Bronchial epithelial cell (primary cell): ENCODE results near the gene FAM3B. TPM values are rescaled to one million over a fixed set of nuclear protein-coding genes. Genes with fewer than 3 reads are reported as not detected.

ENCODE experiments used
- DNase-seq: peaks from one replicate; pipeline ENCODE4 v3.0.0-alpha.2; 2010; ENCODE audit warnings: low read depth
- FAIRE-seq: peaks from 2 replicates; lab custom pipeline; 2011; peaks lifted over from hg19 to GRCh38; lab: Jason Lieb, UNC
- H3K27me3 ChIP-seq: 2 replicates; pipeline ENCODE4 v1.5.1; 2011; ENCODE audit warnings: low read length; ENCODE audit not compliant: control insufficient read depth, insufficient read depth
- H3K36me3 ChIP-seq: 2 replicates; pipeline ENCODE4 v1.5.1; 2011; ENCODE audit warnings: low read length; ENCODE audit not compliant: control insufficient read depth, insufficient read depth
- H3K4me3 ChIP-seq: 2 replicates; pipeline ENCODE4 v1.5.1; 2011; ENCODE audit warnings: mild to moderate bottlenecking, low read depth, low read length, control low read depth
- total RNA-seq: library from RNA; depleted of rRNA; stranded (reverse); fragments of >200 nt; gene quantifications from 2 replicates; pipeline ENCODE4 v1.2.1, GENCODE V29; 2014
- TF ChIP-seq, protein P1 (sequence below): IDR thresholded peaks from 2 replicates; pipeline ENCODE4 v1.5.1; 2011; ENCODE audit warnings: mild to moderate bottlenecking, moderate library complexity, low read length, control low read depth, inconsistent platforms; ENCODE audit not compliant: insufficient read depth, severe bottlenecking

The FAM3B gene
- total RNA-seq, 1 donor from 2014 or later, result not detected

- peak; percentile 60 for FAIRE-seq
- H3K36me3 ChIP-seq, result no peaks in the 10 kb centered on the region
- no peak for DNase-seq
Measured at GRCh38 chr21:41327753-41328152, 11.2 kb downstream of the FAM3B start.

GRCh38 chr21:41328660-41329607 is 12.3 kb downstream of the FAM3B start:
- Histone ChIP-seq H3K27me3 (no peaks in the 10 kb centered on the region), H3K36me3 (no peaks in the 10 kb centered on the region), H3K4me3 (no peak overlapping the region)
- TF ChIP-seq, protein P1, sequence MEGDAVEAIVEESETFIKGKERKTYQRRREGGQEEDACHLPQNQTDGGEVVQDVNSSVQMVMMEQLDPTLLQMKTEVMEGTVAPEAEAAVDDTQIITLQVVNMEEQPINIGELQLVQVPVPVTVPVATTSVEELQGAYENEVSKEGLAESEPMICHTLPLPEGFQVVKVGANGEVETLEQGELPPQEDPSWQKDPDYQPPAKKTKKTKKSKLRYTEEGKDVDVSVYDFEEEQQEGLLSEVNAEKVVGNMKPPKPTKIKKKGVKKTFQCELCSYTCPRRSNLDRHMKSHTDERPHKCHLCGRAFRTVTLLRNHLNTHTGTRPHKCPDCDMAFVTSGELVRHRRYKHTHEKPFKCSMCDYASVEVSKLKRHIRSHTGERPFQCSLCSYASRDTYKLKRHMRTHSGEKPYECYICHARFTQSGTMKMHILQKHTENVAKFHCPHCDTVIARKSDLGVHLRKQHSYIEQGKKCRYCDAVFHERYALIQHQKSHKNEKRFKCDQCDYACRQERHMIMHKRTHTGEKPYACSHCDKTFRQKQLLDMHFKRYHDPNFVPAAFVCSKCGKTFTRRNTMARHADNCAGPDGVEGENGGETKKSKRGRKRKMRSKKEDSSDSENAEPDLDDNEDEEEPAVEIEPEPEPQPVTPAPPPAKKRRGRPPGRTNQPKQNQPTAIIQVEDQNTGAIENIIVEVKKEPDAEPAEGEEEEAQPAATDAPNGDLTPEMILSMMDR, result no peak
- peak; percentile 66 for FAIRE-seq
- peak; percentile 38 for DNase-seq

More at GRCh38 chr21:41327753-41328152, 11.2 kb downstream of the FAM3B start:
- no peaks in the 10 kb centered on the region for H3K27me3 ChIP-seq
- no peak overlapping the region for H3K4me3 ChIP-seq
- TF ChIP-seq, protein P1, result no peak

DNA sequence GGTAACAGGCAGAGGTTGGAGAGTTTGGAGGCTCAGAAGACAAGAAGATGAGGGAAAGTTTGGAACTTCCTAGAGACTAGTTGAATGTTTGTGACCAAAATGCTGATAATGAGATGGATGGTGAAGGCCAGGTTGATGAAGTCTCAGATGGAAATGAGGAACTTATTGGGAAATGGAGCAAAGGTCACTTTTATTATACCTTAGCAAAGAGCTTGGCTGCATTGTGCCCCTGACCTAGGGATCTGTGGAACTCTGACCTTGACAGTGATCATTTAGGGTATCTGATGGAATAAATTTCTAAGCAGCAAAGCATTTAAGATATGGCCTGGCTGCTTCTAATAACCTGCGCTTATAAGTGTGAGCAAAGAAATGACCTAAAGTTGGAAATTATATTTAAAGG is 17.2 kb downstream of the FAM3B start:
- FAIRE-seq (no peak), DNase-seq (no peak)
- no peaks in the 10 kb centered on the region for H3K36me3 ChIP-seq
- H3K27me3 ChIP-seq, result no peaks in the 10 kb centered on the region
- H3K4me3 ChIP-seq, result no peak overlapping the region
- TF ChIP-seq, protein P1, result no peak

DNA sequence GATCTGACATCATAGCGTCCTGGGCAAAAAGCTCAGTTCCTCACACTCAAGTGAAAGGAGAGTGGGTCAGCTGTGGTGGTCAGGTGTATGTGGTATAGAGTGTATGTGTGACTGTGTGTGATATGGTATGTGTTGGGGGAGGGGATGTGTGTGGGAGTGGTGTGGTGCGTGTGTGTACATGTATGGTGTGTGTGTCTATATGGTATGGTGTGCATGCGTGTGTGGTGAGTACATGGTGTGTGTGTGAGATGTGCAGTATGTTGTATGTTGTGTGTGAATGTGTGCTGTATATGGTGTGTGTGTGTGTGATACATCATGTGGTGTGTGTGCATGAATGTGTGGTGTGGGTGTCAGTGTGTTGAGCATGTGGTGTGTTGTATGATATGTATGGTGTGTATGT is 20.9 kb downstream of the FAM3B start:
- TF ChIP-seq, protein P1, result no peak
- FAIRE-seq (peak; percentile 99), DNase-seq (no peak)
- H3K36me3 ChIP-seq, result no peaks in the 10 kb centered on the region
- H3K27me3 ChIP-seq, result no peaks in the 10 kb centered on the region
- H3K4me3 ChIP-seq, result no peak overlapping the region

GRCh38 chr21:41338455-41338854 is 21.9 kb downstream of the FAM3B start:
- FAIRE-seq, result no peak
- TF ChIP-seq, protein P1, result no peak
- no peaks in the 10 kb centered on the region for H3K36me3 ChIP-seq
- H3K27me3 ChIP-seq, result no peaks in the 10 kb centered on the region
- no peak for DNase-seq
- H3K4me3 ChIP-seq, result no peak overlapping the region

GRCh38 chr21:41342035-41342434 is 25.4 kb downstream of the FAM3B start:
- Histone ChIP-seq H3K27me3 (no peaks in the 10 kb centered on the region), H3K36me3 (no peaks in the 10 kb centered on the region), H3K4me3 (no peak overlapping the region)
- DNase-seq (no peak), FAIRE-seq (no peak)
- TF ChIP-seq, protein P1, result no peak
